HCT116 (cell line): Measurements from ENCODE around the gene UGT2B15. TPM values are rescaled to one million over a fixed set of nuclear protein-coding genes. Genes with fewer than 3 reads are reported as not detected.

Experiments
- ATAC-seq: fragments of 200-7000 bp; cut with Tn5 transposase; 2 replicates; pipeline ENCODE4 v1.9.1; 2020; ENCODE audit warnings: mild to moderate bottlenecking, moderate library complexity
- BruUV-seq: library from RNA; stranded (reverse); fragments of 400-500 nt; replicated peaks from 2 replicates; lab custom pipeline; 2021; lab: Mats Ljungman, UMichigan
- CTCF ChIA-PET: fragments of 300-600 bp; sonication (Branson Sonifier 250); formaldehyde crosslinking; loops from one replicate; lab custom pipeline; 2021; ENCODE audit warnings: antibody characterized with exemption; lab: Charles Lee
- POLR2A ChIA-PET: fragments of 300-600, 350-600 bp; sonication (Branson Sonifier 250); formaldehyde crosslinking; loops from one replicate; lab custom pipeline; 2021; ENCODE audit warnings: antibody characterized with exemption; lab: Charles Lee
- RAD21 ChIA-PET, 2 experiments: fragments of 300-600 bp; sonication (Branson Sonifier 250); formaldehyde crosslinking; loops; one replicate each; lab custom pipeline; 2023; ENCODE audit warnings: low total read pairs in 2 of 2; ENCODE audit not compliant: uncharacterized antibody in 2 of 2, unreplicated experiment in 2 of 2, low non-redundant PET in 1 of 2; lab: Charles Lee
- DNase-seq: peaks from one replicate; pipeline ENCODE4 v3.0.0-alpha.2; 2010; ENCODE audit warnings: low read depth, low spot score
- H2AFZ ChIP-seq: fragments of 200-600 bp; shearing (Covaris generic), sonication (generic); 2 replicates; pipeline ENCODE4 v1.6.1; 2017; ENCODE audit warnings: low read depth, mixed run types, mixed read lengths, antibody characterized with exemption, low read length; ENCODE audit not compliant: poor library complexity, severe bottlenecking
- H3K27ac ChIP-seq: 2 replicates; pipeline ENCODE4 v1.5.1; 2012; ENCODE audit warnings: low read depth, low read length
- H3K27me3 ChIP-seq: fragments of 200-600 bp; sonication (generic); 2 replicates; pipeline ENCODE4 v1.6.1; 2016; ENCODE audit warnings: mixed run types, low read length, mixed read lengths; ENCODE audit not compliant: insufficient read depth
- H3K36me3 ChIP-seq, 2 experiments: fragments of 200-500 bp in 1 of 2; fragments of 200-600 bp in 1 of 2; sonication (Bioruptor generic) in 1 of 2; sonication (generic) in 1 of 2; 2 replicates each; pipeline versions ENCODE4 v1.5.1 to v1.6.1; 2014 to 2016; ENCODE audit warnings: low read length in 2 of 2, inconsistent platforms in 1 of 2, mixed read lengths in 1 of 2, mixed run types in 1 of 2; ENCODE audit not compliant: insufficient read depth in 2 of 2, control insufficient read depth in 1 of 2
- H3K4me1 ChIP-seq, 2 experiments: fragments of 200-600 bp in 1 of 2; sonication (generic) in 1 of 2; 2 replicates each; pipeline versions ENCODE4 v1.5.1 to v1.6.1; 2012 to 2017; ENCODE audit warnings: low read length in 2 of 2, inconsistent platforms in 1 of 2, mild to moderate bottlenecking in 1 of 2, mixed read lengths in 1 of 2, mixed run types in 1 of 2, moderate library complexity in 1 of 2; ENCODE audit not compliant: insufficient read depth in 2 of 2, control insufficient read depth in 1 of 2
- H3K4me2 ChIP-seq: fragments of 200-600 bp; sonication (generic); 2 replicates; pipeline ENCODE4 v1.6.1; 2017; ENCODE audit warnings: mixed run types, low read length, mixed read lengths
- H3K4me3 ChIP-seq, 2 experiments: fragments of 200-600 bp in 1 of 2; sonication (generic) in 1 of 2; replicated peaks in 1 of 2; 2 replicates each; pipeline ENCODE4 v1.5.1; 2011 to 2016; ENCODE audit warnings: low read length in 2 of 2, control low read depth in 1 of 2, low read depth in 1 of 2, mild to moderate bottlenecking in 1 of 2, mixed read lengths in 1 of 2, mixed run types in 1 of 2
- H3K79me2 ChIP-seq: fragments of 200-600 bp; sonication (generic); 2 replicates; pipeline ENCODE4 v1.6.1; 2017; ENCODE audit warnings: mild to moderate bottlenecking, mixed run types, low read length, moderate library complexity, mixed read lengths; ENCODE audit not compliant: insufficient read depth
- H3K9ac ChIP-seq: fragments of 200-600 bp; sonication (generic); 2 replicates; pipeline ENCODE4 v1.6.1; 2016; ENCODE audit warnings: low read length, mixed read lengths
- H3K9me2 ChIP-seq: fragments of 200-600 bp; sonication (generic), shearing (Covaris generic); 2 replicates; pipeline ENCODE4 v1.6.1; 2017; ENCODE audit warnings: mixed run types, mild to moderate bottlenecking, moderate library complexity; ENCODE audit not compliant: insufficient read depth
- H3K9me3 ChIP-seq, 2 experiments: fragments of 200-500 bp in 1 of 2; fragments of 200-600 bp in 1 of 2; sonication (Bioruptor generic) in 1 of 2; sonication (generic) in 1 of 2; 2 replicates each; pipeline ENCODE4 v1.6.1; 2014 to 2017; ENCODE audit warnings: low read length in 2 of 2, mixed read lengths in 2 of 2, inconsistent platforms in 1 of 2, low read depth in 1 of 2, mild to moderate bottlenecking in 1 of 2, mixed run types in 1 of 2, moderate library complexity in 1 of 2; ENCODE audit not compliant: control insufficient read depth in 1 of 2, insufficient read depth in 1 of 2
- H4K20me1 ChIP-seq: fragments of 200-600 bp; sonication (generic), shearing (Covaris generic); 2 replicates; pipeline ENCODE4 v1.6.1; 2017; ENCODE audit warnings: mixed run types, mild to moderate bottlenecking, moderate library complexity; ENCODE audit not compliant: insufficient read depth
- CBX3 ChIP-seq: IDR thresholded peaks from 2 replicates; pipeline ENCODE4 v1.6.1; 2012; ENCODE audit warnings: low read depth
- CEBPB ChIP-seq: IDR thresholded peaks from 2 replicates; pipeline ENCODE4 v1.6.1; 2012; ENCODE audit warnings: low read depth
- FOSL1 ChIP-seq: IDR thresholded peaks from 2 replicates; pipeline ENCODE4 v1.6.1; 2012; ENCODE audit warnings: low read depth
- JUND ChIP-seq: IDR thresholded peaks from 2 replicates; pipeline ENCODE4 v1.6.1; 2012
- POLR2AphosphoS5 ChIP-seq: IDR thresholded peaks from 2 replicates; pipeline ENCODE4 v1.6.1; 2011; ENCODE audit warnings: mild to moderate bottlenecking, low read depth, low read length, moderate library complexity
- TCF7L2 ChIP-seq: IDR thresholded peaks from 2 replicates; pipeline ENCODE4 v1.7.0; 2011; ENCODE audit warnings: borderline replicate concordance, inconsistent platforms; ENCODE audit not compliant: insufficient read depth, insufficient read length; ENCODE audit errors: extremely low read depth
- YY1 ChIP-seq: IDR thresholded peaks from 2 replicates; pipeline ENCODE4 v1.6.1; 2011; ENCODE audit warnings: low read length, low read depth, moderate library complexity, mild to moderate bottlenecking; ENCODE audit not compliant: insufficient replicate concordance; ENCODE audit errors: extremely low read depth
- ZFX ChIP-seq: fragments of 450-650 bp; IDR thresholded peaks from 2 replicates; pipeline ENCODE4 v1.6.1; 2017
- ZNF274 ChIP-seq: fragments of 200-500 bp; sonication (Bioruptor generic); IDR thresholded peaks from 2 replicates; pipeline ENCODE4 v1.6.1; 2014; ENCODE audit warnings: mild to moderate bottlenecking, low read depth, low read length, inconsistent platforms
- intact Hi-C: fragments of 100-400 bp; cut with micrococcal nuclease; formaldehyde crosslinking; loops from 2 replicates; pipeline ENCODE4 v1.10.0; 2022
- total RNA-seq: library from RNA; stranded (reverse); gene quantifications from one replicate; pipeline ENCODE4 v1.2.1, GENCODE V29; 2021; ENCODE audit not compliant: unreplicated experiment
- TF ChIP-seq, protein P1 (sequence below), 3 experiments: fragments of 200-600 bp in 1 of 3; sonication (generic) in 1 of 3; IDR thresholded peaks in 2 of 3; conservative IDR thresholded peaks in 1 of 3; 2 replicates each; pipeline ENCODE4 v1.5.1; 2012 to 2017; ENCODE audit warnings: low read depth in 2 of 3, low read length in 2 of 3, antibody characterized with exemption in 1 of 3, borderline replicate concordance in 1 of 3, control low read depth in 1 of 3, mild to moderate bottlenecking in 1 of 3, mixed read lengths in 1 of 3, mixed run types in 1 of 3, moderate library complexity in 1 of 3; ENCODE audit not compliant: insufficient read depth in 1 of 3
- TF ChIP-seq, protein P2 (sequence below): IDR thresholded peaks from 2 replicates; pipeline ENCODE4 v1.6.1; 2012

The UGT2B15 gene
- total RNA-seq, 1 experiment from 2014 or later, result 0.17 TPM

DNA sequence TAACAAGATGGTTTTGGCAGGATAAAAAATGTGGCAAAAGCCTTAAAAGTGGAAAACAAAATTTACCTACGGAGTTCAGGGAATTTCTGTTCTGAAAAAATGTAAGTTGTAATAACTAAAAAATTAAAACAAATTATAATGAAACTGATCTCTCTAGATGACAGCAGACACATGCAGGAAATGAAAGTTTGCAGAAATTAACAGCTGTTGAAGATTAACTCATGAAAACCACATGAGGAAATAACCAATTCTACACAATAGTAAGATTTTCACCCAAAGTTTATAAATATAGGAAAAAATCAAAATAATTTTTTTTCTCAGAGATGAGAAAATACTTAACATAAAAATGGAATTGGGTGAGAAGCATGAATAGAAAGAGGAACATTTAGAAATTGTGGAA, 47.5 kb upstream of the UGT2B15 start:
- Histone ChIP-seq H3K4me3 (no peak overlapping the region), H3K9ac (no peak overlapping the region), H2AFZ (no peak overlapping the region), H3K4me2 (no peak overlapping the region), H3K36me3 (no peaks in the 10 kb centered on the region), H4K20me1 (no peaks in the 10 kb centered on the region), H3K27ac (no peak overlapping the region), H3K27me3 (no peaks in the 10 kb centered on the region), H3K4me1 (no peaks in the 10 kb centered on the region), H3K9me3 (no peaks in the 10 kb centered on the region), H3K9me2 (no peaks in the 10 kb centered on the region), H3K79me2 (no peaks in the 10 kb centered on the region)
- ChIA-PET POLR2A (no interaction called here), CTCF (no interaction called here), RAD21 (no interaction called here)
- intact Hi-C loops, result no loop called here
- DNase-seq (no peak), ATAC-seq (no peak)
- BruUV-seq, result no TSS peak
- no peak for TF ChIP-seq CEBPB
- TF ChIP-seq ZNF274, result no peak
- no peak for TF ChIP-seq CBX3
- no peak for TF ChIP-seq TCF7L2
- no peak for TF ChIP-seq YY1
- TF ChIP-seq ZFX, result no peak
- TF ChIP-seq, protein P1, sequence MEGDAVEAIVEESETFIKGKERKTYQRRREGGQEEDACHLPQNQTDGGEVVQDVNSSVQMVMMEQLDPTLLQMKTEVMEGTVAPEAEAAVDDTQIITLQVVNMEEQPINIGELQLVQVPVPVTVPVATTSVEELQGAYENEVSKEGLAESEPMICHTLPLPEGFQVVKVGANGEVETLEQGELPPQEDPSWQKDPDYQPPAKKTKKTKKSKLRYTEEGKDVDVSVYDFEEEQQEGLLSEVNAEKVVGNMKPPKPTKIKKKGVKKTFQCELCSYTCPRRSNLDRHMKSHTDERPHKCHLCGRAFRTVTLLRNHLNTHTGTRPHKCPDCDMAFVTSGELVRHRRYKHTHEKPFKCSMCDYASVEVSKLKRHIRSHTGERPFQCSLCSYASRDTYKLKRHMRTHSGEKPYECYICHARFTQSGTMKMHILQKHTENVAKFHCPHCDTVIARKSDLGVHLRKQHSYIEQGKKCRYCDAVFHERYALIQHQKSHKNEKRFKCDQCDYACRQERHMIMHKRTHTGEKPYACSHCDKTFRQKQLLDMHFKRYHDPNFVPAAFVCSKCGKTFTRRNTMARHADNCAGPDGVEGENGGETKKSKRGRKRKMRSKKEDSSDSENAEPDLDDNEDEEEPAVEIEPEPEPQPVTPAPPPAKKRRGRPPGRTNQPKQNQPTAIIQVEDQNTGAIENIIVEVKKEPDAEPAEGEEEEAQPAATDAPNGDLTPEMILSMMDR (IDR thresholded peaks at IDR 0.05 in 2 of 3, conservative IDR thresholded peaks at IDR 0.05 in 1 of 3; ENCODE audit: borderline replicate concordance in 1 of 3, insufficient read depth in 1 of 3, low read depth in 2 of 3, low read length in 2 of 3), result no peak
- no peak for TF ChIP-seq FOSL1
- TF ChIP-seq, protein P2, sequence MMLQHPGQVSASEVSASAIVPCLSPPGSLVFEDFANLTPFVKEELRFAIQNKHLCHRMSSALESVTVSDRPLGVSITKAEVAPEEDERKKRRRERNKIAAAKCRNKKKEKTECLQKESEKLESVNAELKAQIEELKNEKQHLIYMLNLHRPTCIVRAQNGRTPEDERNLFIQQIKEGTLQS, result no peak
- no peak for TF ChIP-seq POLR2AphosphoS5
- no peak for TF ChIP-seq JUND
